Heart left ventricle (tissue), 13 donors: ENCODE results near the gene KIF16B.

Experiments used
- POLR2A ChIP-seq, 2 donors: fragments of 450-650 bp; IDR thresholded peaks; one replicate each; pipeline ENCODE4 v1.6.1; 2017; ENCODE audit warnings: antibody characterized with exemption in 2 of 2, mild to moderate bottlenecking in 2 of 2, moderate library complexity in 2 of 2
- TF ChIP-seq, protein P1 (sequence below), 12 donors: fragments of 200-600 bp; sonication (generic) in 4 of 12; IDR thresholded peaks; one replicate each; pipeline versions ENCODE4 v1.5.0 to v1.8.0; 2018 to 2022; ENCODE audit warnings: antibody characterized with exemption in 12 of 12, mild to moderate bottlenecking in 5 of 12
- donor health status: ischemic (EF 13 %, LVEDD 7.1; RV severe dilation, severe dysfunction).
- donor health status: DM: no; HTN: yes; CAD: no.
- donor health status: DM: no; HTN: no; CAD: no.
- donor health status: ischemic (EF 25% LVEDD 6.9; RV normal size, moderate dysfunction).
- donor health status: ischemic (EF 25% LVEDD 5.7; RV mildly dilated, moderate dysfunction).
- donor health status: ischemic (EF 35%, LVEDD 5.7; RV mildly dilated, moderate dysfunction).
- donor health status: nonischemic (EF 11% LVEDD 7.7; RV severe dilation, severe dysfunction).
- donor health status: DM: yes; HTN: yes; CAD: no.
- donor health status: PGD.
- donor health status: ischemic (EF 29% LVEDD 5.4; RV normal size, mild dysfunction).
- donor health status: nonischemic (EF 23%, LVEDD 6.1; RV moderate dilation, normal function).

DNA sequence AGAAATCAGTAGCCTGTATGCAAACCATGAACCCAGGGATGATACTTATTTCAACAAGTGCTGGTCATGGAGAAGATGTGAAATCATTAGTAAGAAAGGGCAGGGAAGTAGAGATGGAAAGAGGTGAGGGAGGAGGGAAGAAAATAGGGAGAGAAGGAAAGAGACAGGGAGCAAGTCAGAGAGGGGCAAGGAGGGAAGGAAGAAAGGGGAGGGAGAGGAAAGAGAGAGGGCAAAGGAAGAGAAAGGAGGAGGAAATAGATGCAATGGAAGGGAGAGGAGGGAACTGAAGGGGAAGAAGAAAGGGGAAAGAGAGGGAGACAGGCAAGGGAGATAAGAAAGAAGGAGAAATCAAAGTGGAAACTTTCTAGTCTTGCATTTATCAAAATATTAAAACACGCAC, 195.1 kb downstream of the KIF16B start:
- TF ChIP-seq, protein P1, sequence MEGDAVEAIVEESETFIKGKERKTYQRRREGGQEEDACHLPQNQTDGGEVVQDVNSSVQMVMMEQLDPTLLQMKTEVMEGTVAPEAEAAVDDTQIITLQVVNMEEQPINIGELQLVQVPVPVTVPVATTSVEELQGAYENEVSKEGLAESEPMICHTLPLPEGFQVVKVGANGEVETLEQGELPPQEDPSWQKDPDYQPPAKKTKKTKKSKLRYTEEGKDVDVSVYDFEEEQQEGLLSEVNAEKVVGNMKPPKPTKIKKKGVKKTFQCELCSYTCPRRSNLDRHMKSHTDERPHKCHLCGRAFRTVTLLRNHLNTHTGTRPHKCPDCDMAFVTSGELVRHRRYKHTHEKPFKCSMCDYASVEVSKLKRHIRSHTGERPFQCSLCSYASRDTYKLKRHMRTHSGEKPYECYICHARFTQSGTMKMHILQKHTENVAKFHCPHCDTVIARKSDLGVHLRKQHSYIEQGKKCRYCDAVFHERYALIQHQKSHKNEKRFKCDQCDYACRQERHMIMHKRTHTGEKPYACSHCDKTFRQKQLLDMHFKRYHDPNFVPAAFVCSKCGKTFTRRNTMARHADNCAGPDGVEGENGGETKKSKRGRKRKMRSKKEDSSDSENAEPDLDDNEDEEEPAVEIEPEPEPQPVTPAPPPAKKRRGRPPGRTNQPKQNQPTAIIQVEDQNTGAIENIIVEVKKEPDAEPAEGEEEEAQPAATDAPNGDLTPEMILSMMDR (IDR thresholded peaks at IDR 0.05), result no peak
- no peak for TF ChIP-seq POLR2A (IDR thresholded peaks at IDR 0.05)
